CD4-positive, alpha-beta T cell treated with Interleukin-15 for 4 hours (primary cell): ENCODE results near the gene CHD9.
"Not testable (repeated sequence)": the region's sequence is repeated elsewhere in the genome, so short reads cannot be mapped to it uniquely, and the experiment has no call there.

Experiments
- DNase-seq: peaks from one replicate; pipeline ENCODE4 v3.0.0-alpha.2; 2020; ENCODE audit warnings: low spot score

Gene CHD9

GRCh38 chr16:53207810-53208752, 153.3 kb downstream of the CHD9 start:
- peak; percentile 10 for DNase-seq

DNA sequence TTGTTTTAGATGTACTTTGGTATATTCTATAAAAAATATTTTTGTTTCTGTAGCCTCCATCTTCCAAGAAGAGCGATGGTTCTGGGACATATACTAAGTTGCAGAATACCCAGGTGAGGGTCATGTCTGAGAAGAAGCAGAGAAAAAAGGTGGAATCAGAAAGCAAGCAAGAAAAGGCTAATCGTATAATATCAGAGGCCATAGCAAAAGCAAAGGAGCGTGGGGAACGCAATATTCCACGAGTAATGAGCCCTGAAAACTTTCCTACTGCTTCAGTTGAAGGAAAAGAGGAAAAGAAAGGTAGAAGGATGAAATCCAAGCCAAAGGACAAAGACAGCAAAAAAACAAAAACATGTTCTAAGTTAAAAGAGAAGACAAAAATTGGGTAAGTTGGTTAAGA, 154.6 kb downstream of the CHD9 start:
- DNase-seq = no peak

DNA sequence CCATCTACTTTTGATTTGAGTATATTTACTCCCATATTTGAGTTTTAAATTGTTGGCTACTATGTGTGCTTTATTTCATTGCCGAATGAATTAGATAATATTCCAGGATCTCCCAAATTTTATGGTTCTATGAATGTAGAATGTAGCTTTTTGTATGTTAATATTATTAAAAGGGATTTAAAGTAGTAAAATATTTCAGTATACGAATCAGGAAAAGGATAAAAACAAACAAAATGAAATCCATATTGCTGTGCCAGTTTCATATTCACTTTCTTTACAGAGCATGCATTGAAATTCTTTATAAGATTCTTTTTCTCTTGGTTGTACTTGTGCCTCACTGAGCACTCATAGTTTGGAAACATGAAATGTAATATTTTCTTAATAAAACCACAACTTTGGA, 155.1 kb downstream of the CHD9 start:
- no peak for DNase-seq

DNA sequence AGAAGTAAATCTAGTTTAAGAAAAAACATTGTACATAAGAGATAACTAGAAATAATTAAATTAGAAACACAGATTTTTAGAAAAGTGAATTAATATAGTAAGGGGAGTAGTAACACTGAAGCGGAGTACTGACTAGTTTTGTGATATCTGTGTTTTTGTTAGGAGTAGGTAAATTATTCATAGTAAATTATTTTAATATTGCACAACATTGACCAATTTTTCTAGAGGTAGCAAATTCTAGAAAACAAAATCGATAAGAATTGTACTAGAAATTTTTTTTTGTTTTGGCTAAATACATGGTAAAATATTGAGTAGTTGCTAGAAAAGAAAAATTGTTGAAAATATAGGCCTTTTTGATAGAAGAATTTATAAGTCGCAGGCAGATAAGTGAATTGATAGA, 156.5 kb downstream of the CHD9 start:
- DNase-seq = no peak

GRCh38 chr16:53212893-53213223, 158.1 kb downstream of the CHD9 start:
- DNase-seq = no peak

DNA sequence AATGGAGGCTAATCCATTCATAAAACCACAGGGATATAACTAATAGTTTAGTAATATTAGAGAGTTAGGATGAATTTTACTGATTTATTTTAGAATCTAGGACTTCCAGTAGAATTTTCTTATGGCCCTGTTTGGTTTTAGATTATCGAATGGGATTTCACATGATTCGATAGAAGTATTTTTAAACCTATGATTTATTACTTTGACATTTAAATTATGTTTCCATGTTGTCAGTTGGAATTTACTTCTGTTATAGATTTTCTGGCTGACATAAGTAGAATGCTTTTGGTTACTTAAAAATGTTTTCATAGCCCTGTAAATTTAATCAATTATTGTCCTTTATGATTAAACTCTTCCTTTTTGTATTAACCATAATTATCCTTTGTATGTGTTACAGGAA, 158.8 kb downstream of the CHD9 start:
- no peak for DNase-seq

- no peak for DNase-seq
These were observed 162.0 kb downstream of the CHD9 start for GRCh38 chr16:53216798-53217197.

- DNase-seq = no peak
These were observed 164.6 kb downstream of the CHD9 start for GRCh38 chr16:53219371-53219770.

DNA sequence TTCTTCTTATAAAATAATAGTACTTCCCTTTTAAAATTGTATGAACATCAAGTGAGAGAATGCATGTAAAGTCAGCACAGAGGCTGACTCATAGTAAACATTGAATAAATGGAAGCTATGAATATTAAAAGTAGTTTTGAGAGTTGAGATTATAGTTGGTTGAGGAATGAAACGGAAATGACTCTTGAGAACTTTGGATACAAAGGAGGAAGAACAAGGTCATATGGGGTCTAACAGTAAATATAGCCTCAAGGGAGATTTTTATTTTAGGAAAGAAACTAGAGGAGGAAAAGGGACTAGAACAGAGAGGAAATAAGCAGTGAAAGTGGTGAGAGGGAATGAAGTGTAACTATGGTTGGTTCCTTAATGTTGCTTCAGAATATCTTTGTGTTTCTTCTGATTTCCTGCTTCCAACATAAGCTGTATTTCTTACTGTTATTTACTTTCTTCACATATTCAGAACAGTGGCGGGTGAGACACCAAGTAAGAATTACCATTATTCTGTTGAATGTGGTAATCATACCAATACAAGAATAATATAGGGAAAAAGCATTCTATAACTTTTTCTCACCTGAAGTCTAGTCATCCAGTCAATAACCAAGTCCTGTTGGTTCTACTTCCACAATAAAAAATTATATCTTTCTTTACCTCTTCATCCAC, 165.1 kb downstream of the CHD9 start:
- no peak for DNase-seq

GRCh38 chr16:53220585-53220984, 165.8 kb downstream of the CHD9 start:
- peak; percentile 15 for DNase-seq

DNA sequence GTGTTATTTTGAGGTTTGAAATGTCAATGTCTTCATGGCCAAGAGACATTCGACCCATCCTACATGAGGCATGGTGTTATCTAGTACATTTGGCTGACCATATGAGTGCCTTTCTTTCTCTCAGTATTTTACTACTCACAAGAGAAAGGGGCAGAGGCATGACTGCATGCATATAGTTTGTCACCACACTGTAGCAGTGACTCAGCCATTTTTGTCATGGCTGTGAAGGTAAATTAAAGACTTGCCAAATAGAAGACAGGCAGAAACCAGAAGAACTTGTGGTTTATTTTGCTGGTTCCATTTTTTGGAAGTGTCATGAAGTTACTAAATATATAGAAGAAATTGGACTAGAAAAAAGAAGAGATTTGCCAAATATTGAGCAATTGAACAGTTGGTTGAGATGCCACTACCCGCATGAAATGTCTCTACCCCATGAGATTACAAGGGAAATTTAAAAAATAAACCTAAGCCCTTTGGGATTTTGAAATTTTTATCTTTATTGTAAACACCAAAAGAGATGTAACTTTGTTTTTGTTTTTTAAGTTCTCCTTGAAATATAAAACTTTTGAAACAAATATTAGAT, 170.3 kb downstream of the CHD9 start:
- no peak for DNase-seq

- no peak for DNase-seq
These were observed 178.2 kb downstream of the CHD9 start for GRCh38 chr16:53232826-53233529.

- DNase-seq = no peak
These were observed 180.0 kb downstream of the CHD9 start for GRCh38 chr16:53234836-53235235.

GRCh38 chr16:53235851-53236250, 181.1 kb downstream of the CHD9 start:
- no peak for DNase-seq

DNA sequence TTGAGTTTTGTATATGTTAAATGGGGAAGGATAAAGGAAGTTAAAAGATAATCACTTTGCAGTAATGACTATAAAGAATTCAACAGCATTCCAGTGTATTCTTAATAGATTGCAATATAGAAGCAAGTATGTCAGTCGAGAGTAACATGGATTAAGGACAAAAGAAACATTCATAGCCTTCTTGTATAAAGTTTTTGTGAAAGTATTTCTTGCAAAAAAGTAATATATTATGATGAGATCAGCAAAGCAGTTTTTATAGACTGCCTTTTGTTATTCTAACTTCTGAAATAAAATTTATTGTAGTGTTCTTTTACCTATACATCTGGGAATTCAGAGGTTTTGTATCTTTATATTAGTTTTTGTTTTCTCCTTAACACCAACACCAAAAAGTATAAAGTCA, 194.5 kb downstream of the CHD9 start:
- no peak for DNase-seq

DNA sequence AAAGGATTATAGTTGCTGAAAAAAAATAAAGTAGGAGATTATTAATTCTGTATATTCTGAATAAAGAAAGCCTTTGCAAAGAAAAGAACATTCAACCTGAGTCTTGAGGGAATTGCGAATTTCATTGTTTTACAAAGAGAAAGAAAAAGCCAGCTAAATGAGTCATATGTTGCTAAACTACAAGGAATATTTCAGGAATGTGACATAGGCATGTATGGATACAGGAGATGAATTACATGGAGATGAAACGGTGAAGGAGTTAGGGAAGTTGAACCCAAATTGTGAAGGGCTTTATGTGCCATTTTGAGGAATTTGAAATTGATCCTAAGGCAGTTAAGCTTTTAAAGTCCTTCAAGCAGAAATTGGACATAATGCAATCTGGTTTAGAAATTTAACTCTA, 202.2 kb downstream of the CHD9 start:
- DNase-seq = no peak

- no peak for DNase-seq
These were observed 204.0 kb downstream of the CHD9 start for GRCh38 chr16:53258809-53259208.

DNA sequence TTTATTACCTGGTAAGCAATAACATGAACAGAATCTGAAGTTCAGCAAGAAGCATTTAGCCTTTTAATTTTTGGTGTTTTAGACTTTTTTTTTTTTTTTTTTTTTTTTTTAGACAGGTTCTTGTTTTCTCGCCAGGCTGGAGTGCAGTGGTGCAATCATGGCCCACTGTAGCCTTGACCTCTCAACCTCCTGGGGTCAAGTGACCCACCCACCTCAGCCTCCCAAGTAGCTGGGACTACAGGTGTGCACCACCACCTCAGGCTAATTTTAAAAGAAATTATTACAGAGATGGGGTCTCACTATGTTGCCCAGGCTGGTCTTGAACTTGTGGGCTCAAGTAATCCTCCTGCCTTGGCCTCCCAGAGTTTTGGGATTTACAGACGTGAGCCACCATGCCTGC, 206.5 kb downstream of the CHD9 start:
- DNase-seq = no peak

- no peak for DNase-seq
These were observed 207.9 kb downstream of the CHD9 start for GRCh38 chr16:53262645-53263044.

GRCh38 chr16:53266156-53266555, 211.4 kb downstream of the CHD9 start:
- DNase-seq = no peak

- DNase-seq = not testable (repeated sequence)
These were observed 223.7 kb downstream of the CHD9 start for GRCh38 chr16:53278498-53278897.

DNA sequence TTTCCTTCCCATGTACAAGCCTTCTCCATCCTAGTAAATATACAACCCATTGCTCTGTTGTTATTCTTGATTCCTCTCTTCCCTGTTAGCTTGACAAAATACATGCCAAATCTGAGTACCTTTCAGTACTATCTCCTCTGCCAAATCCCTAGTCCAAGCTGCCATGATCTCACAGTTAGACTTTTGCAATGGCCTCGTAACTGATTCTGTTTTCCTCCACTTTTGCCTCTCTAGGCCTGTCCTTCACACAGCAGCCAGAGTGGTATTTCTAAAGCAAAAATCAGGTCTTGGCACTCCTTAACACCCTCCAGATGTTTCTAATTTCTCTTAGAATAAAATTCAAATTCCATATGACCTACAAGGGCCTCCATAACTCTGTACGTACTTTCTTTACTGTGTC, 226.5 kb downstream of the CHD9 start:
- no peak for DNase-seq

DNA sequence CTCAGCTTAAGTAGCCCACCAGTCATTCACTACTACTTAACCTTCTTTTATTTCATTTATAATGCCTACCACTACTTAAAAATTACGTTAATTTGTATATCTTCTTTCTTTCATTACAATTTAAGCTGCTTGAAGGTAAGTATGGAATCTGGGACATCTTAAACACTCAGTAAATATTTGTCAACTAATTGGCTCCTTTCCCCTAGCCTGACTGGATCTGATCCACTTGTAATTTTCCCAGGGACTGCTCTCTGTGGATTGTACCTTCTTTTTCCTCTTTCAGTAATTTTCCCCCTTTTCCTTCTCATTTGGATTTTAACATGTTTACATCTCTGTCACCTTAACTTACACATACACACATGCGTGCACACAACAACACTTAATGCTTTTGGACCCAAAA, 227.1 kb downstream of the CHD9 start:
- no peak for DNase-seq
